ENCODE results near the gene CACNA2D1. TPM values are rescaled to one million over a fixed set of nuclear protein-coding genes. Genes with fewer than 3 reads are reported as not detected.

Gene CACNA2D1
- total RNA-seq, 1 experiment from 2014 or later: 0.27 TPM

GRCh38 chr7:82364048-82364447 lies 79.5 kb downstream of the CACNA2D1 start:
- no peaks in the 10 kb centered on the region for H3K4me1 ChIP-seq (ENCODE audit: control insufficient read depth in 1 of 2, insufficient read depth in 2 of 2, low read length in 2 of 2)
- BruUV-seq (replicated peaks): no TSS peak
- no peaks in the 10 kb centered on the region for H3K36me3 ChIP-seq (ENCODE audit: control insufficient read depth in 1 of 2, insufficient read depth in 2 of 2, low read length in 2 of 2)
- no peaks in the 10 kb centered on the region for H3K9me3 ChIP-seq (ENCODE audit: control insufficient read depth in 1 of 2, insufficient read depth in 1 of 2, low read depth in 1 of 2, low read length in 2 of 2)
- POLR2A ChIA-PET: no interaction called here
- intact Hi-C loops (cut with micrococcal nuclease): no loop called here
- H3K9me2 ChIP-seq (ENCODE audit: insufficient read depth): no peaks in the 10 kb centered on the region
- no peak overlapping the region for H3K27ac ChIP-seq (ENCODE audit: low read depth, low read length)
- H3K27me3 ChIP-seq (ENCODE audit: insufficient read depth, low read length): no peaks in the 10 kb centered on the region
- no peaks in the 10 kb centered on the region for H4K20me1 ChIP-seq (ENCODE audit: insufficient read depth)
- H3K4me3 ChIP-seq (replicated peaks in 1 of 2; ENCODE audit: low read depth in 1 of 2, low read length in 2 of 2): no peak overlapping the region
- no peak overlapping the region for H3K4me2 ChIP-seq (ENCODE audit: low read length)
- TF ChIP-seq YY1 (IDR thresholded peaks at IDR 0.05; ENCODE audit: extremely low read depth, insufficient replicate concordance, low read depth, low read length) (no peak), ZBTB33 (IDR thresholded peaks at IDR 0.05; ENCODE audit: extremely low read depth, insufficient replicate concordance, low read length) (no peak), FOSL1 (IDR thresholded peaks at IDR 0.05; ENCODE audit: low read depth) (no peak), POLR2A (IDR thresholded peaks at IDR 0.05; ENCODE audit: borderline replicate concordance, extremely low read depth, insufficient read depth, insufficient read length) (no peak), JUND (IDR thresholded peaks at IDR 0.05) (no peak), ZNF274 (IDR thresholded peaks at IDR 0.05; ENCODE audit: low read depth, low read length) (no peak), SP1 (IDR thresholded peaks at IDR 0.05; ENCODE audit: low read depth) (no peak), CEBPB (IDR thresholded peaks at IDR 0.05; ENCODE audit: low read depth) (no peak), SRF (IDR thresholded peaks at IDR 0.05; ENCODE audit: low read depth) (no peak), EZH2phosphoT487 (IDR thresholded peaks at IDR 0.05; ENCODE audit: borderline replicate concordance) (no peak), ZFX (IDR thresholded peaks at IDR 0.05) (no peak), EGR1 (IDR thresholded peaks at IDR 0.05; ENCODE audit: low read depth) (no peak), MAX (IDR thresholded peaks at IDR 0.05) (no peak)
- RAD21 ChIA-PET (ENCODE audit: low non-redundant PET in 1 of 2, low total read pairs in 2 of 2, uncharacterized antibody in 2 of 2, unreplicated experiment in 2 of 2): no interaction called here
- no peak overlapping the region for H3K9ac ChIP-seq (ENCODE audit: low read length)
- H2AFZ ChIP-seq (ENCODE audit: low read depth, low read length, poor library complexity, severe bottlenecking): no peak overlapping the region
- no peaks in the 10 kb centered on the region for H3K79me2 ChIP-seq (ENCODE audit: insufficient read depth, low read length)
- DNase-seq (ENCODE audit: low read depth, low spot score): no peak
- CTCF ChIA-PET: no interaction called here
- no peak for ATAC-seq

All from HCT116 (cell line).